OCI-LY7 (cell line): ENCODE data around the gene PRPS1L1. TPM values are rescaled to one million over a fixed set of nuclear protein-coding genes. Genes with fewer than 3 reads are reported as not detected.

Source experiments
- BruUV-seq: library from RNA; stranded (reverse); fragments of 400-500 nt; replicated peaks from 2 replicates; lab custom pipeline; 2021; lab: Mats Ljungman, UMichigan
- CTCF ChIA-PET: fragments of 300-600 bp; sonication (Branson Sonifier 250); formaldehyde crosslinking; loops from one replicate; lab custom pipeline; 2022; ENCODE audit warnings: antibody characterized with exemption; ENCODE audit not compliant: unreplicated experiment; lab: Charles Lee
- POLR2A ChIA-PET: fragments of 300-600 bp; sonication (Branson Sonifier 250); formaldehyde crosslinking; loops from one replicate; lab custom pipeline; 2022; ENCODE audit warnings: antibody characterized with exemption; lab: Charles Lee
- DNase-seq: peaks from one replicate; pipeline ENCODE4 v3.0.0-alpha.2; 2015; ENCODE audit warnings: low spot score
- H2AFZ ChIP-seq: fragments of 200-600 bp; sonication (generic), shearing (Covaris generic); 2 replicates; pipeline ENCODE4 v1.6.1; 2014; ENCODE audit warnings: mild to moderate bottlenecking, antibody characterized with exemption, low read length, moderate library complexity
- H3K27ac ChIP-seq: fragments of 200-600 bp; sonication (generic); 2 replicates; pipeline ENCODE4 v1.5.1; 2014; ENCODE audit warnings: mixed run types, low read depth, mild to moderate bottlenecking, moderate library complexity, low read length, inconsistent platforms; ENCODE audit not compliant: poor library complexity, severe bottlenecking
- H3K36me3 ChIP-seq: fragments of 200-600 bp; sonication (generic); 2 replicates; pipeline ENCODE4 v1.6.1; 2014; ENCODE audit warnings: mild to moderate bottlenecking, antibody characterized with exemption, low read length, moderate library complexity, mixed read lengths; ENCODE audit not compliant: insufficient read depth
- H3K4me1 ChIP-seq: fragments of 200-600 bp; sonication (generic); 2 replicates; pipeline ENCODE4 v1.5.1; 2014; ENCODE audit warnings: mild to moderate bottlenecking, low read length; ENCODE audit not compliant: insufficient read depth, poor library complexity, severe bottlenecking
- H3K4me2 ChIP-seq: fragments of 200-600 bp; sonication (generic); 2 replicates; pipeline ENCODE4 v1.6.1; 2014; ENCODE audit warnings: mild to moderate bottlenecking, low read length
- H3K4me3 ChIP-seq: fragments of 200-600 bp; sonication (generic); 2 replicates; pipeline ENCODE4 v1.5.1; 2014; ENCODE audit warnings: mild to moderate bottlenecking, low read depth, low read length; ENCODE audit not compliant: poor library complexity, severe bottlenecking
- H3K79me2 ChIP-seq: fragments of 200-600 bp; sonication (generic); 2 replicates; pipeline ENCODE4 v1.6.1; 2016; ENCODE audit warnings: low read depth, mild to moderate bottlenecking, low read length, moderate library complexity, mixed read lengths; ENCODE audit not compliant: insufficient read depth
- H3K9me2 ChIP-seq: fragments of 200-600 bp; sonication (generic); 2 replicates; pipeline ENCODE4 v1.6.1; 2016; ENCODE audit warnings: mild to moderate bottlenecking, low read length, mixed read lengths; ENCODE audit not compliant: insufficient read depth
- H3K9me3 ChIP-seq: fragments of 200-600 bp; sonication (generic); 2 replicates; pipeline ENCODE4 v1.6.1; 2014; ENCODE audit warnings: mild to moderate bottlenecking, mixed run types, low read length, mixed read lengths
- H4K20me1 ChIP-seq: fragments of 200-600 bp; sonication (generic); 2 replicates; pipeline ENCODE4 v1.6.1; 2014; ENCODE audit warnings: mild to moderate bottlenecking, antibody characterized with exemption, low read length, moderate library complexity, mixed read lengths; ENCODE audit not compliant: insufficient read depth
- EZH2phosphoT487 ChIP-seq: fragments of 200-600 bp; sonication (generic); IDR thresholded peaks from 2 replicates; pipeline ENCODE4 v1.6.1; 2018; ENCODE audit warnings: low read depth, borderline replicate concordance, mild to moderate bottlenecking, mixed run types, antibody characterized with exemption, low read length, moderate library complexity, mixed read lengths
- intact Hi-C: fragments of 100-400 bp; cut with micrococcal nuclease; formaldehyde crosslinking; loops from one replicate; pipeline ENCODE4 v1.10.0; 2022; ENCODE audit not compliant: unreplicated experiment
- total RNA-seq, 2 experiments: library from RNA; depleted of rRNA in 1 of 2; stranded (reverse); fragments of >200 nt in 1 of 2; shearing (Covaris generic) in 1 of 2; gene quantifications; 2 replicates each; pipeline ENCODE4 v1.2.3, GENCODE V29; 2014 to 2022
- TF ChIP-seq, protein P1 (sequence below): fragments of 200-600 bp; sonication (generic); conservative IDR thresholded peaks from 2 replicates; pipeline ENCODE4 v1.5.1; 2014; ENCODE audit warnings: mild to moderate bottlenecking, antibody characterized with exemption, low read length, moderate library complexity, mixed read lengths

The PRPS1L1 gene
- total RNA-seq, 2 experiments from 2014 or later = not detected

DNA sequence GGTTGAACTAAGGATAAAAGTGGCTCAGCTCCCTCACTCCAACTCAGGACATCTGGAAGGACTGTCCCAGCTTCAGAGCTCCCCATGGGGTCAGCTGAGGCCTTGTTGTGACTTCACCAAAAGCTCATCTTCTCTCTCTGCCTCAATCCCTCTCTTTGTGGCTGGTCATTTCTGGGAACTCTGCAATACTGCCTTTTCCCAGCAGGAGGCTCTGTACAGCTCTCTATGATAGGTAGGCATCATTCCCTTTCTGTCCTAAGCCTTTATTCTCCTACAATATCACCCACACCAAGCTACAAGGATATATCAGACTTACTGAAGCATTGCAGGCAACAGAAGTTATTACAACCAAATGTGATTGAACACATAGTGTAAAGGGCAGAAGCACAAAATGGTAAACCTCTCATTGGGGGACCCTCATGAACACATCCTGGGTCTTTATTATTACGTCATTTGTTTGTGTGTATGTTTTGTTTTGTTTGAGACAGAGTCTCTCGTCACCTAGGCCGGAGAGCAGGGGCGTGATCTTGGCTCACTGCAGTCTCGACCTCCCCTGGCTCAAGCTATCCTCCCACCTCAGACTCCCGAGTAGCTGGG is 36.7 kb upstream of the PRPS1L1 start:
- POLR2A ChIA-PET = no interaction called here
- no TSS peak for BruUV-seq
- Histone ChIP-seq H3K4me1 (no peaks in the 10 kb centered on the region), H3K4me2 (no peak overlapping the region), H2AFZ (no peak overlapping the region), H3K79me2 (no peaks in the 10 kb centered on the region), H4K20me1 (no peaks in the 10 kb centered on the region), H3K27ac (no peak overlapping the region), H3K9me2 (no peaks in the 10 kb centered on the region), H3K36me3 (no peaks in the 10 kb centered on the region), H3K4me3 (no peak overlapping the region), H3K9me3 (no peaks in the 10 kb centered on the region)
- TF ChIP-seq EZH2phosphoT487 = no peak
- TF ChIP-seq, protein P1, sequence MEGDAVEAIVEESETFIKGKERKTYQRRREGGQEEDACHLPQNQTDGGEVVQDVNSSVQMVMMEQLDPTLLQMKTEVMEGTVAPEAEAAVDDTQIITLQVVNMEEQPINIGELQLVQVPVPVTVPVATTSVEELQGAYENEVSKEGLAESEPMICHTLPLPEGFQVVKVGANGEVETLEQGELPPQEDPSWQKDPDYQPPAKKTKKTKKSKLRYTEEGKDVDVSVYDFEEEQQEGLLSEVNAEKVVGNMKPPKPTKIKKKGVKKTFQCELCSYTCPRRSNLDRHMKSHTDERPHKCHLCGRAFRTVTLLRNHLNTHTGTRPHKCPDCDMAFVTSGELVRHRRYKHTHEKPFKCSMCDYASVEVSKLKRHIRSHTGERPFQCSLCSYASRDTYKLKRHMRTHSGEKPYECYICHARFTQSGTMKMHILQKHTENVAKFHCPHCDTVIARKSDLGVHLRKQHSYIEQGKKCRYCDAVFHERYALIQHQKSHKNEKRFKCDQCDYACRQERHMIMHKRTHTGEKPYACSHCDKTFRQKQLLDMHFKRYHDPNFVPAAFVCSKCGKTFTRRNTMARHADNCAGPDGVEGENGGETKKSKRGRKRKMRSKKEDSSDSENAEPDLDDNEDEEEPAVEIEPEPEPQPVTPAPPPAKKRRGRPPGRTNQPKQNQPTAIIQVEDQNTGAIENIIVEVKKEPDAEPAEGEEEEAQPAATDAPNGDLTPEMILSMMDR = peak; percentile 73
- intact Hi-C loops = no loop called here
- peak; percentile 6 for DNase-seq
- CTCF ChIA-PET = no interaction called here

DNA sequence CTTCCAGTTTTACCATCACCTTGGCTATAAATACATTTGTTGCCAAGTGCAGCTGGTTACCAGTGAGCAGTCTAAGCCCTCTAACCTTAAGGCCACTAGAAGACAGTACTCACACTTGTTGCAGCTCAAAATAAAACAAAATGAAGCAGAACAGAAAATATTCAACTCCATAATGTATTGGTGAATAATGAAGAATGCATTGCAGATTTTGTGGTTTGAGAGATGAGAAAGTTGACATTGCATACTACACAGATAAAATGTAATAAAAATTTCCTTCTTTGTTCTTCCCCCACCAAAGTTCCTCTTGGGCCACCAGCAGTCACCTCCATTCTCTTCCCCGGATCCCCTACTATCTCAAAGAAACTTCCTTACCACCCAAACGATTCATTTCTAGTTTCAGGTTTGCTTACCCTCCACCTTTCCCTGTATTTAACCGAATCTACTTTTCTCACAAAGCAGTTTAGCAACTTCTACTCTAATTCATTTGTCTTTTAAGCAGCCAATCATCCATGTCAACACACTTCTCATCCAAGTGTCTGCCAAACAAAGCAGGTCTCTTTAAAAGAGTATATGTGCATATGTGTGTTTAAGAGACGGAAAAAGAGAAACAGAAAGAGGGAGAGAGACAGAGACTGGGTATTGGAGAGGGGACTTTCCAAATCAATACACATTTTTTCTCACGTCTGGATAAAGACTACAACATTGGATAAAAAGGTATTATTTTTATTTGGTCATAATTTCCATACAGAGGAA is 35.7 kb upstream of the PRPS1L1 start:
- Histone ChIP-seq H3K4me2 (no peak overlapping the region), H3K27ac (no peak overlapping the region), H2AFZ (no peak overlapping the region), H3K4me3 (no peak overlapping the region), H3K36me3 (no peaks in the 10 kb centered on the region), H4K20me1 (no peaks in the 10 kb centered on the region), H3K79me2 (no peaks in the 10 kb centered on the region), H3K9me3 (no peaks in the 10 kb centered on the region), H3K9me2 (no peaks in the 10 kb centered on the region), H3K4me1 (no peaks in the 10 kb centered on the region)
- BruUV-seq = no TSS peak
- ChIA-PET CTCF (no interaction called here), POLR2A (no interaction called here)
- no peak for DNase-seq
- TF ChIP-seq, protein P1 = no peak
- TF ChIP-seq EZH2phosphoT487 = no peak
- intact Hi-C loops = no loop called here

DNA sequence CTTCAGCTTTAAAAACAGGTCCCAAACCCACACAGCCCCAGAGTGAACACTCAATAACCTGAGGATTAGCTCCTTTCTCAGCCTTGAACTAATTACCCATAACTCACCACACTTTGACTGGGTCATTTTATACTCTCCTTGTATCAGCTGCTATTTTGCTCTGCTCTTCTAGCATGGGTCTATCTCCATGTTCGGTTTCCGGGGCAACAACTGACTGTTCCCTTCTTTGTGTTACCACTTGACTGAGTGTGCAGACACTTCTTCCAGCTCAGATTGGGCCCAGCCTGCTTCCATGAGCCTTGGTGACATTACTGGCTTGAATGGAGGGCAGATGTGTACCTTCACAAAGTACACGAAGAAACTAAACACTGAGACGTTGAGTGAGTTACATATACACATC is 31.5 kb upstream of the PRPS1L1 start:
- H3K4me2 ChIP-seq = no peak overlapping the region
- intact Hi-C loops = no loop called here
- POLR2A ChIA-PET = no interaction called here
- no TSS peak for BruUV-seq
- H4K20me1 ChIP-seq = no peaks in the 10 kb centered on the region
- H3K27ac ChIP-seq = no peak overlapping the region
- DNase-seq = no peak
- H3K9me2 ChIP-seq = no peaks in the 10 kb centered on the region
- no peaks in the 10 kb centered on the region for H3K79me2 ChIP-seq
- H3K9me3 ChIP-seq = no peaks in the 10 kb centered on the region
- no peak overlapping the region for H3K4me3 ChIP-seq
- no peak overlapping the region for H2AFZ ChIP-seq
- no peak for TF ChIP-seq EZH2phosphoT487
- TF ChIP-seq, protein P1 = no peak
- CTCF ChIA-PET = no interaction called here
- no peaks in the 10 kb centered on the region for H3K36me3 ChIP-seq
- H3K4me1 ChIP-seq = no peaks in the 10 kb centered on the region
